SK-N-SH treated with all-trans-retinoic acid at 6 μM for 48 hours (cell line): Measurements from ENCODE around the gene SPOCK1.

Experiments
- ATAC-seq: fragments of 200-7000 bp; cut with Tn5 transposase; 3 replicates; pipeline ENCODE4 v1.9.1; 2020; ENCODE audit warnings: mild to moderate bottlenecking, moderate library complexity
- ARNTL ChIP-seq: fragments of 450-650 bp; formaldehyde crosslinking; IDR thresholded peaks from 2 replicates; pipeline ENCODE4 v1.5.0; 2020; ENCODE audit warnings: low read depth, mild to moderate bottlenecking, moderate library complexity, borderline replicate concordance
- BACH2 ChIP-seq: fragments of 250-450 bp; sonication (Bioruptor Pico); IDR thresholded peaks from 2 replicates; pipeline ENCODE4 v1.9.0; 2021; ENCODE audit warnings: mild to moderate bottlenecking, borderline replicate concordance
- CREB5 ChIP-seq: fragments of 250-450 bp; sonication (Bioruptor Pico); IDR thresholded peaks from 2 replicates; pipeline ENCODE4 v1.5.1; 2020; ENCODE audit warnings: low read depth, mild to moderate bottlenecking, moderate library complexity
- CSDC2 ChIP-seq: fragments of 250-450 bp; sonication (Bioruptor Pico); IDR thresholded peaks from 2 replicates; pipeline ENCODE4 v1.5.0; 2020; ENCODE audit warnings: mild to moderate bottlenecking, moderate library complexity
- ESRRG ChIP-seq: fragments of 250-450 bp; sonication (Bioruptor Pico); IDR thresholded peaks from 2 replicates; pipeline ENCODE4 v1.6.1; 2021; ENCODE audit warnings: mild to moderate bottlenecking
- GLIS3 ChIP-seq: fragments of 250-450 bp; sonication (Bioruptor Pico); IDR thresholded peaks from 2 replicates; pipeline ENCODE4 v1.5.0; 2020; ENCODE audit warnings: mild to moderate bottlenecking, moderate library complexity
- ISL1 ChIP-seq: fragments of 250-450 bp; sonication (Bioruptor Pico); IDR thresholded peaks from 2 replicates; pipeline ENCODE4 v2.1.2; 2022; ENCODE audit warnings: mild to moderate bottlenecking, moderate library complexity
- OSR1 ChIP-seq: fragments of 250-450 bp; sonication (Bioruptor Pico); IDR thresholded peaks from 2 replicates; pipeline ENCODE4 v1.8.0; 2022; ENCODE audit warnings: moderate library complexity, mild to moderate bottlenecking, inconsistent platforms
- PPARA ChIP-seq: fragments of 250-450 bp; sonication (Bioruptor Pico); IDR thresholded peaks from 2 replicates; pipeline ENCODE4 v1.5.0; 2020; ENCODE audit warnings: mild to moderate bottlenecking, borderline replicate concordance
- RARB ChIP-seq: fragments of 250-450 bp; sonication (Bioruptor Pico); IDR thresholded peaks from 2 replicates; pipeline ENCODE4 v1.8.0; 2021; ENCODE audit warnings: mild to moderate bottlenecking, moderate library complexity
- SNAI2 ChIP-seq: fragments of 250-450 bp; sonication (Bioruptor Pico); IDR thresholded peaks from 2 replicates; pipeline ENCODE4 v1.5.0; 2020; ENCODE audit warnings: mild to moderate bottlenecking, moderate library complexity
- TCF4 ChIP-seq: fragments of 250-450 bp; sonication (Bioruptor Pico); IDR thresholded peaks from 2 replicates; pipeline ENCODE4 v1.8.0; 2021; ENCODE audit warnings: mild to moderate bottlenecking, moderate library complexity, borderline replicate concordance
- TOX ChIP-seq: fragments of 250-450 bp; sonication (Bioruptor Pico); IDR thresholded peaks from 2 replicates; pipeline ENCODE4 v1.8.0; 2021; ENCODE audit warnings: mild to moderate bottlenecking, moderate library complexity, borderline replicate concordance
- TSHZ2 ChIP-seq: fragments of 250-450 bp; sonication (Bioruptor Pico); IDR thresholded peaks from 2 replicates; pipeline ENCODE4 v1.5.0; 2020; ENCODE audit warnings: mild to moderate bottlenecking, moderate library complexity
- ZC3H10 ChIP-seq: fragments of 250-450 bp; sonication (Bioruptor Pico); IDR thresholded peaks from 2 replicates; pipeline ENCODE4 v1.5.1; 2021; ENCODE audit warnings: mild to moderate bottlenecking, moderate library complexity
- ZFP3 ChIP-seq: fragments of 250-450 bp; sonication (Bioruptor Pico); IDR thresholded peaks from 2 replicates; pipeline ENCODE4 v1.5.0; 2020; ENCODE audit warnings: mild to moderate bottlenecking, moderate library complexity
- ZFP30 ChIP-seq: fragments of 450-650 bp; formaldehyde crosslinking; IDR thresholded peaks from 2 replicates; pipeline ENCODE4 v1.5.0; 2022; ENCODE audit warnings: mild to moderate bottlenecking, moderate library complexity
- ZNF565 ChIP-seq: fragments of 450-650 bp; formaldehyde crosslinking; conservative IDR thresholded peaks from 2 replicates; pipeline ENCODE4 v1.5.0; 2020; ENCODE audit warnings: low read depth, mild to moderate bottlenecking, moderate library complexity
- ZNF8 ChIP-seq: fragments of 450-650 bp; formaldehyde crosslinking; IDR thresholded peaks from 2 replicates; pipeline ENCODE4 v1.5.0; 2020; ENCODE audit warnings: mild to moderate bottlenecking, moderate library complexity
- TF ChIP-seq, protein P1 (sequence below): fragments of 250-450 bp; sonication (Bioruptor Pico); IDR thresholded peaks from 2 replicates; pipeline ENCODE4 v1.8.0; 2020; ENCODE audit warnings: mild to moderate bottlenecking, moderate library complexity, borderline replicate concordance
- TF ChIP-seq, protein P2 (sequence below): fragments of 250-450 bp; sonication (Bioruptor Pico); IDR thresholded peaks from 2 replicates; pipeline ENCODE4 v1.8.0; 2021; ENCODE audit warnings: low read depth, mild to moderate bottlenecking, moderate library complexity, borderline replicate concordance
- TF ChIP-seq, protein P3 (sequence below): fragments of 250-450 bp; sonication (Bioruptor Pico); IDR thresholded peaks from 2 replicates; pipeline ENCODE4 v1.5.1; 2021; ENCODE audit warnings: mild to moderate bottlenecking, moderate library complexity

SPOCK1 gene

GRCh38 chr5:137401946-137402345, 97.2 kb downstream of the SPOCK1 start:
- ATAC-seq, result no peak
- TF ChIP-seq BACH2 (CRISPR knock-in tag), result no peak
- TF ChIP-seq, protein P1, sequence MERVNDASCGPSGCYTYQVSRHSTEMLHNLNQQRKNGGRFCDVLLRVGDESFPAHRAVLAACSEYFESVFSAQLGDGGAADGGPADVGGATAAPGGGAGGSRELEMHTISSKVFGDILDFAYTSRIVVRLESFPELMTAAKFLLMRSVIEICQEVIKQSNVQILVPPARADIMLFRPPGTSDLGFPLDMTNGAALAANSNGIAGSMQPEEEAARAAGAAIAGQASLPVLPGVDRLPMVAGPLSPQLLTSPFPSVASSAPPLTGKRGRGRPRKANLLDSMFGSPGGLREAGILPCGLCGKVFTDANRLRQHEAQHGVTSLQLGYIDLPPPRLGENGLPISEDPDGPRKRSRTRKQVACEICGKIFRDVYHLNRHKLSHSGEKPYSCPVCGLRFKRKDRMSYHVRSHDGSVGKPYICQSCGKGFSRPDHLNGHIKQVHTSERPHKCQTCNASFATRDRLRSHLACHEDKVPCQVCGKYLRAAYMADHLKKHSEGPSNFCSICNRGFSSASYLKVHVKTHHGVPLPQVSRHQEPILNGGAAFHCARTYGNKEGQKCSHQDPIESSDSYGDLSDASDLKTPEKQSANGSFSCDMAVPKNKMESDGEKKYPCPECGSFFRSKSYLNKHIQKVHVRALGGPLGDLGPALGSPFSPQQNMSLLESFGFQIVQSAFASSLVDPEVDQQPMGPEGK (CRISPR knock-in tag), result no peak
- TF ChIP-seq, protein P2, sequence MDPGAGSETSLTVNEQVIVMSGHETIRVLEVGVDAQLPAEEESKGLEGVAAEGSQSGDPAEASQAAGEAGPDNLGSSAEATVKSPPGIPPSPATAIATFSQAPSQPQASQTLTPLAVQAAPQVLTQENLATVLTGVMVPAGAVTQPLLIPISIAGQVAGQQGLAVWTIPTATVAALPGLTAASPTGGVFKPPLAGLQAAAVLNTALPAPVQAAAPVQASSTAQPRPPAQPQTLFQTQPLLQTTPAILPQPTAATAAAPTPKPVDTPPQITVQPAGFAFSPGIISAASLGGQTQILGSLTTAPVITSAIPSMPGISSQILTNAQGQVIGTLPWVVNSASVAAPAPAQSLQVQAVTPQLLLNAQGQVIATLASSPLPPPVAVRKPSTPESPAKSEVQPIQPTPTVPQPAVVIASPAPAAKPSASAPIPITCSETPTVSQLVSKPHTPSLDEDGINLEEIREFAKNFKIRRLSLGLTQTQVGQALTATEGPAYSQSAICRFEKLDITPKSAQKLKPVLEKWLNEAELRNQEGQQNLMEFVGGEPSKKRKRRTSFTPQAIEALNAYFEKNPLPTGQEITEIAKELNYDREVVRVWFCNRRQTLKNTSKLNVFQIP (CRISPR knock-in tag), result no peak
- TF ChIP-seq RARB (CRISPR knock-in tag), result no peak
- TF ChIP-seq ZNF565 (CRISPR knock-in tag), result no peak
- TF ChIP-seq ZFP30 (CRISPR knock-in tag), result no peak
- TF ChIP-seq ZC3H10, result no peak
- no peak for TF ChIP-seq GLIS3 (CRISPR knock-in tag)
- TF ChIP-seq CSDC2 (CRISPR knock-in tag), result no peak
- TF ChIP-seq PPARA (CRISPR knock-in tag), result no peak
- TF ChIP-seq, protein P3, sequence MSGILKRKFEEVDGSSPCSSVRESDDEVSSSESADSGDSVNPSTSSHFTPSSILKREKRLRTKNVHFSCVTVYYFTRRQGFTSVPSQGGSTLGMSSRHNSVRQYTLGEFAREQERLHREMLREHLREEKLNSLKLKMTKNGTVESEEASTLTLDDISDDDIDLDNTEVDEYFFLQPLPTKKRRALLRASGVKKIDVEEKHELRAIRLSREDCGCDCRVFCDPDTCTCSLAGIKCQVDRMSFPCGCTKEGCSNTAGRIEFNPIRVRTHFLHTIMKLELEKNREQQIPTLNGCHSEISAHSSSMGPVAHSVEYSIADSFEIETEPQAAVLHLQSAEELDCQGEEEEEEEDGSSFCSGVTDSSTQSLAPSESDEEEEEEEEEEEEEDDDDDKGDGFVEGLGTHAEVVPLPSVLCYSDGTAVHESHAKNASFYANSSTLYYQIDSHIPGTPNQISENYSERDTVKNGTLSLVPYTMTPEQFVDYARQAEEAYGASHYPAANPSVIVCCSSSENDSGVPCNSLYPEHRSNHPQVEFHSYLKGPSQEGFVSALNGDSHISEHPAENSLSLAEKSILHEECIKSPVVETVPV (CRISPR knock-in tag), result no peak
- no peak for TF ChIP-seq TCF4 (CRISPR knock-in tag)
- no peak for TF ChIP-seq OSR1
- no peak for TF ChIP-seq ZNF8 (CRISPR knock-in tag)
- no peak for TF ChIP-seq ARNTL (CRISPR knock-in tag)

DNA sequence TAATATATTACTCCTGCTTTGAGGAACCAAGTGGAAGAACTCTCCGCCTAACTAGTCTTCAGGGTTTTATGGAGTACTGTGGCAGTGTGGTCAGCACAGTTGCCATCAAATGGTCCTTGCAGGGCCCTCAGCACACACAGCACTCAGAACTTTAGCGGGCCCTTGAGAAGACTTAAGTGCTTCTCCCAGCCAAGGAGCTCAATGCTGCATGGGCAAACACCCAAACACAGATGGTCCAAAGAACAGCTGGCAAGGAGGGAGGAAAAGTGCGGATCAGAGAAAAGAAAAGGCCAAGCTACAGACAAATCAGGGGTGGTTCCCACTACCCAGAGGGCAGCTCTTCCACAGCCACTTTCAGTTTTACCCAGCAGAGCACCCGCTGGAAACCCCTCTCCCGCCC, 98.6 kb downstream of the SPOCK1 start:
- ATAC-seq, result no peak
- no peak for TF ChIP-seq SNAI2 (CRISPR knock-in tag)
- no peak for TF ChIP-seq ZFP3
- no peak for TF ChIP-seq TSHZ2 (CRISPR knock-in tag)
- TF ChIP-seq ESRRG (CRISPR knock-in tag), result no peak
- TF ChIP-seq, protein P1 (CRISPR knock-in tag), result no peak
- TF ChIP-seq OSR1, result no peak
- TF ChIP-seq, protein P3 (CRISPR knock-in tag), result no peak
- no peak for TF ChIP-seq CREB5
- TF ChIP-seq, protein P2 (CRISPR knock-in tag), result no peak
- TF ChIP-seq BACH2 (CRISPR knock-in tag), result no peak
- no peak for TF ChIP-seq RARB (CRISPR knock-in tag)
- TF ChIP-seq ZFP30 (CRISPR knock-in tag), result no peak
- TF ChIP-seq ISL1 (CRISPR knock-in tag), result no peak
- TF ChIP-seq ZNF8 (CRISPR knock-in tag), result no peak
- no peak for TF ChIP-seq PPARA (CRISPR knock-in tag)
- no peak for TF ChIP-seq TOX
